Lower lobe of right lung (tissue), 2 donors: ENCODE measurements around the gene HTRA3. TPM values are rescaled to one million over a fixed set of nuclear protein-coding genes. Genes with fewer than 3 reads are reported as not detected.

Source experiments
- ATAC-seq, 2 donors: fragments of 200-7000 bp; cut with Tn5 transposase; one replicate each; pipeline ENCODE4 v1.9.1; 2020 to 2022; ENCODE audit warnings: mild to moderate bottlenecking in 2 of 2, moderate library complexity in 2 of 2
- DNase-seq: peaks from one replicate; pipeline ENCODE4 v3.0.0-alpha.2; 2020
- H3K27ac ChIP-seq: fragments of 200-600 bp; one replicate; pipeline ENCODE4 v1.8.0; 2022
- H3K27me3 ChIP-seq: fragments of 200-600 bp; one replicate; pipeline ENCODE4 v1.8.0; 2022; ENCODE audit warnings: low read depth
- H3K36me3 ChIP-seq: fragments of 200-600 bp; one replicate; pipeline ENCODE4 v1.8.0; 2022; ENCODE audit warnings: mild to moderate bottlenecking
- H3K4me1 ChIP-seq: fragments of 200-600 bp; one replicate; pipeline ENCODE4 v1.8.0; 2022
- H3K4me3 ChIP-seq: fragments of 200-600 bp; one replicate; pipeline ENCODE4 v1.8.0; 2022; ENCODE audit warnings: mild to moderate bottlenecking
- H3K9me3 ChIP-seq: fragments of 200-600 bp; one replicate; pipeline ENCODE4 v1.8.0; 2022
- intact Hi-C: fragments of 100-400 bp; cut with DNase I; formaldehyde crosslinking; loops from one replicate; pipeline ENCODE4 v1.11.0; 2022
- long read RNA-seq: library from polyadenylated mRNA; unstranded; transcript quantifications from one replicate; pipeline ENCODE4 v2.0.0, GENCODE V29; 2021
- total RNA-seq: library from RNA; stranded (reverse); fragmentation: NEBNext Ultra II Directional; extraction: Animal tissue kit (Norgen Biotek cat#: 25700); gene quantifications from one replicate; pipeline ENCODE4 v1.2.1, GENCODE V29; 2021
- TF ChIP-seq, protein P1 (sequence below): fragments of 200-600 bp; IDR thresholded peaks from one replicate; pipeline ENCODE4 v1.8.0; 2022; ENCODE audit warnings: antibody characterized with exemption, mild to moderate bottlenecking
- donor health status: DM: no; HTN: yes; CAD: no; lungs with severe emphysema.

Gene HTRA3
- total RNA-seq: 15.5 TPM
- long read RNA-seq, transcript HTRA3-201 (9 exons, 2,541 nt): major isoform, 31 of 47 reads
- long read RNA-seq, partial matches to known transcripts: 11 of 47 reads
- long read RNA-seq, other reads (novel, unspliced or antisense): 2 of 47 reads

DNA sequence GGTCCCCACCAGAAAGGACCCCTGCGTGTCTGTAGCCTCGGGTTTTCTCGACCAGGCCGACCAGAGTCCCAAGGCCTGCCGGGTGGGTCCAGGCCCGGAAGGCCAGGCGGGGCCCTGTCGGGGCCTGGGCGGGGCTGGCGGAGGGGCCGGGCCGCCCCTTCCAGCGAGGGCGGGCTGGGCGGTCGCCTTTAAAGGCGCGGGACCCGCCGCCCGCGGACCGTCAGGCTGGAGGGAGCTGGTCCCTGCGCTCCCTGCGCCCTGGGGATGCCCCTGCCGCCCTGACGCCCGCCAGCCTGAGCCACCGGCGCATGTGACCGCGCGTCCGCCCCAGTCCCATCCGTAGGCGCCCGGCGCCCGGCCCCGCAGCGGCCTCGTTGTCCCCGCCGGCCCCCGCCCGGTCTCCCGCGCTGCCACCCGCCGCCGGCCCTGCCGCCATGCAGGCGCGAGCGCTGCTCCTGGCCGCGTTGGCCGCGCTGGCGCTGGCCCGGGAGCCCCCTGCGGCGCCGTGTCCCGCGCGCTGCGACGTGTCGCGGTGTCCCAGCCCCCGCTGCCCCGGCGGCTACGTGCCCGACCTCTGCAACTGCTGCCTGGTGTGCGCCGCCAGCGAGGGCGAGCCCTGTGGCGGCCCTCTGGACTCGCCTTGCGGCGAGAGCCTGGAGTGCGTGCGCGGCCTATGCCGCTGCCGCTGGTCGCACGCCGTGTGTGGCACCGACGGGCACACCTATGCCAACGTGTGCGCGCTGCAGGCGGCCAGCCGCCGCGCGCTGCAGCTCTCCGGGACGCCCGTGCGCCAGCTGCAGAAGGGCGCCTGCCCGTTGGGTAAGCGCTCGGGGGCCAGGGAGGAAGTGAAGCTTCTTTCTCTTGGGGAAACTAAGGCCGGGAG lies at the start of gene HTRA3:
HTRA3 (plus strand) TSS at position 220 of the 883 bp plus-strand sequence; CDS start at position 435, 215 bp downstream.
- H3K27me3 ChIP-seq: peaks cover 24% of the 10 kb centered on the region
- intact Hi-C loops: no loop called here
- no peak for DNase-seq
- H3K4me1 ChIP-seq: peaks cover 51% of the 10 kb centered on the region
- peak within 1 kb of the TSS; percentile 41 for H3K27ac ChIP-seq
- no peaks in the 10 kb centered on the region for H3K36me3 ChIP-seq
- ATAC-seq: peak; percentile 40 to 61
- peak within 1 kb of the TSS; percentile 52 for H3K4me3 ChIP-seq
- no peaks in the 10 kb centered on the region for H3K9me3 ChIP-seq
- TF ChIP-seq, protein P1, sequence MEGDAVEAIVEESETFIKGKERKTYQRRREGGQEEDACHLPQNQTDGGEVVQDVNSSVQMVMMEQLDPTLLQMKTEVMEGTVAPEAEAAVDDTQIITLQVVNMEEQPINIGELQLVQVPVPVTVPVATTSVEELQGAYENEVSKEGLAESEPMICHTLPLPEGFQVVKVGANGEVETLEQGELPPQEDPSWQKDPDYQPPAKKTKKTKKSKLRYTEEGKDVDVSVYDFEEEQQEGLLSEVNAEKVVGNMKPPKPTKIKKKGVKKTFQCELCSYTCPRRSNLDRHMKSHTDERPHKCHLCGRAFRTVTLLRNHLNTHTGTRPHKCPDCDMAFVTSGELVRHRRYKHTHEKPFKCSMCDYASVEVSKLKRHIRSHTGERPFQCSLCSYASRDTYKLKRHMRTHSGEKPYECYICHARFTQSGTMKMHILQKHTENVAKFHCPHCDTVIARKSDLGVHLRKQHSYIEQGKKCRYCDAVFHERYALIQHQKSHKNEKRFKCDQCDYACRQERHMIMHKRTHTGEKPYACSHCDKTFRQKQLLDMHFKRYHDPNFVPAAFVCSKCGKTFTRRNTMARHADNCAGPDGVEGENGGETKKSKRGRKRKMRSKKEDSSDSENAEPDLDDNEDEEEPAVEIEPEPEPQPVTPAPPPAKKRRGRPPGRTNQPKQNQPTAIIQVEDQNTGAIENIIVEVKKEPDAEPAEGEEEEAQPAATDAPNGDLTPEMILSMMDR: no peak

DNA sequence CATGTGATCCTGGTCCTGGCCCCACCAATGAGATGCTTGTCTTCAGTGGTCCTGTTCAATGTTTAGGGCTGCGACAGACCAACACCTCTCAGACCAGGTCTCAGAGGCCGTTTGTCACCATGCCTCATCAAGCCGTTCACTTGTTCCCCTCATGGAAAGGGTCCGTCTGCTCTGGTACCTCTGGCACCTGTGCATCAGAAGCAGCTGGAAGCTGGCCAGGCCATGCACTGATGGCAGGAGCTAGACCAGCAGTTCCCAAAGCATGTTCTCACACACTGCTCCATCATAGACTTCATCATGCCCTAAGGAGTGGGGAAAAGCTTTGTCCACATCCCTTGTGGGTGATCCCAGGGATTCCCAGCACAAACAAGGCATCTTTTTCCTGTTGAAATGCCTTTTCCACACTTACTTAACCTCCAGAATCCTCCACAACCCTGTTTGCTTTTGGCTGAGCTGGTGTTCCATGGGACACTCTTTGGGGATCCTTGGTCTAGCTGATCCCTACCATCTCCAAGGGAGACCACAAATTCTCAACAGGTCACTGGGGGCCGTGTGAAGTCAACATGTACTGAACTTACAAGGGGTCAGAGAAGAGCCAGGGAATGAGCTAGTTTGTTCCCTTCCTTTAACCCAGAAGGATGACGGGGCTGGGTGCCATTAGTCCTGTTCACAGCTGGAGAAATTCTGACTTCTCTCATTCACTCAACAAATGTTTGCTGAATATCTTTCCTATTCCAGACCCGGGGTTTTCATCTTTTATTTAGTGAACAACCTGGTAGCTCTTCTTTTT lies 48.7 kb upstream of the HTRA3 start:
- Histone ChIP-seq H3K36me3 (peaks cover 85% of the 10 kb centered on the region), H3K27me3 (no peaks in the 10 kb centered on the region), H3K4me1 (peaks cover 16% of the 10 kb centered on the region), H3K27ac (peak overlapping the region; percentile 60), H3K9me3 (no peaks in the 10 kb centered on the region), H3K4me3 (no peak overlapping the region)
- DNase-seq (no peak), ATAC-seq (peak; percentile 52)
- TF ChIP-seq, protein P1: no peak
- intact Hi-C loops: no loop called here

DNA sequence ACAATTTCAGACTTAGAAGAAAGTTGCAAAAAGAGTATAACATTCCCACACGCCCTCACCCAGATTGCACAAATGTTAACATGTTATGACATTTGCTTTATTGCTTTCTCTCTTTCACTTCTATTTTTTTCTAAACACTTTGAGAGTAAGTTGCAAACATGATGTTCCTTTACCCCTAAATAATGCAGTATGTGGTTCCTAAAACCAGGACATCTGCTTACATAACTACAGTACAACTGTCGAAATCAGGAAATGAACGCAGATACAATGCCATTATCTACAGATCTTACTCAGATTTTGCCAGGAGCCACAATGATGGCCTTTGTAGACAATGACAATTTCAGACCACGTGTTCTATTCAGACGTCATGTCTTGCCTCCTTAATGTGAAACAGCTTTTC lies 48.1 kb upstream of the HTRA3 start:
- ATAC-seq: peak; percentile 77 to 79
- intact Hi-C loops: no loop called here
- H3K4me3 ChIP-seq: no peak overlapping the region
- TF ChIP-seq, protein P1: no peak
- H3K27me3 ChIP-seq: no peaks in the 10 kb centered on the region
- no peak for DNase-seq
- H3K36me3 ChIP-seq: peaks cover 84% of the 10 kb centered on the region
- H3K9me3 ChIP-seq: no peaks in the 10 kb centered on the region
- no peak overlapping the region for H3K27ac ChIP-seq
- peaks cover 16% of the 10 kb centered on the region for H3K4me1 ChIP-seq

DNA sequence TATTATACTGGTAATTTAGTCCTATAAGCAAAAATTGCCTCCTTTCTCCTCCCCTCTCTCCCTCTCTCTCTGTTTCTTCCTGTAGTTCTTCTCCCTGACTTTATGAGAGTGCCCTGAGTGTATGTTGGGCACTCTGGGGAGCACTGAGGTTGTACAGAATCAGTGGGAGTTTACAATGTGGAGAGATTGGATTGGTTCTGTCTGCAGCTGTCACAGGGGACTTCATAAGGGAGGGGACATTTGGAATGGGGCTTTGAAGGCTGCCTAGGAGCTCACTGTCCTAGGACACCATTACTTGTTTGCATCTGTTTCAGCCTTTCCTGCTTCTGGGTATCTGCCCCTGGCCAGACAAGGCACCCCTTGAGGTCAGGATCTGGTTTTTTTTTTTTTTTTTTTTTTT lies 47.6 kb upstream of the HTRA3 start:
- DNase-seq (no peak), ATAC-seq (no peak)
- Histone ChIP-seq H3K9me3 (no peaks in the 10 kb centered on the region), H3K4me1 (peaks cover 16% of the 10 kb centered on the region), H3K27me3 (no peaks in the 10 kb centered on the region), H3K36me3 (peaks cover 84% of the 10 kb centered on the region), H3K4me3 (no peak overlapping the region), H3K27ac (peak overlapping the region; percentile 51)
- intact Hi-C loops: no loop called here
- TF ChIP-seq, protein P1: no peak

DNA sequence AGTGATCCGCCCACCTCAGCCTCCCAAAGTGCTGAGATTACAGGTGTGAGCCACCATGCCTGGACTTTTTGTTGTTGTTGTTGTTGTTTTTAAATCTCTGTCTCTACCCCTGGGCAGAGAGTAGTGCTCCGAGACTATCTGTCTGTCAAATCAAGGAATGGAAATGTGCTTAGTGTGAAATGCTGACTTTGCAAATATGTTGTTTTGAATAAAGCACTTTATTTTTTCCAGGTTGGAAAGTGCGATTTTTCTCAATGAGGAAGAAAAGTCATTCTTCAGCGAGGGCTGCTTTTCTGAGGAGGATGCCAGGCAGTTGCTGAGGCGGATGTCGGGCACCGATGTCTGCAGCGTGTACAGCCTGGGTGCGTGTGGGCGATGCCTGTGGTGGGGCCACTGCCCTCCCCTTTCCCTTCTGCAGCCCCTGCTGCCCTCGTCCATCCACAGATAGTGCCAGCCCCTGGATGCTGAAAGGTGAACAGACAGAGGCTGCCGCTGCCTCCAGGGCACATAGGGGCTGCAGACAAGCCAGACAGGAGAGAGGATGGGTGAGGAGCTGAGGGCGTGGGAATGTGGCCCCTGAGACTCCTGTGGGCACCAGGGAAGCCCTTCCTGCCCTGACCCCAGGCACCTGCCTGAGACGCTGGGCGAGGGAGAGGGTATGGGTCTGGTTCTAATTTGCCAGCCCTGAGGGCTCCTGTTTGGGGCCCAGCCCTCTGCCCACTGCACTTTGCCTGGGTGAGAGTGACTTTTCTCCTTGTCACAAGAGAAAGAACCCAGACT lies 46.8 kb upstream of the HTRA3 start:
- Histone ChIP-seq H3K9me3 (no peaks in the 10 kb centered on the region), H3K36me3 (peaks cover 84% of the 10 kb centered on the region), H3K27ac (no peak overlapping the region), H3K27me3 (no peaks in the 10 kb centered on the region), H3K4me3 (no peak overlapping the region), H3K4me1 (peaks cover 23% of the 10 kb centered on the region)
- DNase-seq (no peak), ATAC-seq (no peak)
- intact Hi-C loops: no loop called here
- TF ChIP-seq, protein P1: no peak
